Activated CD4-positive, alpha-beta T cell treated with anti-CD3 and anti-CD28 coated beads for 36 hours (primary cell): ENCODE data around the gene NTN1. TPM values are rescaled to one million over a fixed set of nuclear protein-coding genes. Genes with fewer than 3 reads are reported as not detected.

ENCODE experiments used
- ATAC-seq: fragments of 200-7000 bp; cut with Tn5 transposase; one replicate; pipeline ENCODE4 v1.10.0; 2021; ENCODE audit warnings: mild to moderate bottlenecking, moderate library complexity
- CTCF ChIA-PET: fragments of 350-600 bp; sonication (Branson Sonifier 250); formaldehyde crosslinking; loops from one replicate; lab custom pipeline; 2021; ENCODE audit warnings: antibody characterized with exemption; lab: Charles Lee
- POLR2A ChIA-PET: fragments of 350-600 bp; sonication (Branson Sonifier 250); formaldehyde crosslinking; loops from one replicate; lab custom pipeline; 2021; ENCODE audit warnings: antibody characterized with exemption, inconsistent platforms; lab: Charles Lee
- DNase-seq: peaks from one replicate; pipeline ENCODE4 v3.0.0-alpha.2; 2020
- H3K27ac Mint-ChIP-seq: one replicate; pipeline ENCODE4 v1.8.0; 2021; ENCODE audit warnings: mixed read lengths
- H3K27me3 Mint-ChIP-seq: one replicate; pipeline ENCODE4 v1.8.0; 2021; ENCODE audit warnings: mixed read lengths
- H3K36me3 Mint-ChIP-seq: one replicate; pipeline ENCODE4 v1.8.0; 2021; ENCODE audit warnings: low read depth, mixed read lengths
- H3K4me1 Mint-ChIP-seq: one replicate; pipeline ENCODE4 v1.8.0; 2021; ENCODE audit warnings: mixed read lengths
- H3K4me3 Mint-ChIP-seq: one replicate; pipeline ENCODE4 v1.8.0; 2021; ENCODE audit warnings: mild to moderate bottlenecking, moderate library complexity, mixed read lengths
- H3K9me3 Mint-ChIP-seq: one replicate; pipeline ENCODE4 v1.8.0; 2021; ENCODE audit warnings: low read depth, mixed read lengths
- intact Hi-C, 2 experiments: fragments of 100-400 bp; cut with DNase I in 1 of 2; cut with micrococcal nuclease in 1 of 2; formaldehyde crosslinking; loops; one replicate each; pipeline versions ENCODE4 v1.14.2 to v1.15.1; 2022 to 2024; cut with DNase I, micrococcal nuclease
- total RNA-seq, 2 experiments: library from RNA; stranded (reverse); gene quantifications; one replicate each; pipeline ENCODE4 v1.2.3, GENCODE V29; 2021

NTN1 gene
- total RNA-seq, 2 experiments from 2014 or later: 0.60 to 0.71 TPM

GRCh38 chr17:9007052-9007714 lies 14.1 kb upstream of the NTN1 start:
- DNase-seq (no peak), ATAC-seq (no peak)
- no peak overlapping the region for H3K27ac Mint-ChIP-seq
- no peaks in the 10 kb centered on the region for H3K9me3 Mint-ChIP-seq
- H3K36me3 Mint-ChIP-seq: no peaks in the 10 kb centered on the region
- POLR2A ChIA-PET: no interaction called here
- H3K4me1 Mint-ChIP-seq: peaks cover 5% of the 10 kb centered on the region
- CTCF ChIA-PET: interaction anchor here (0.6 kb wide), 1 partner anchor 36 kb away, joined by 4 read pairs; no protein-coding TSS in a partner anchor
- intact Hi-C loops: no loop called here
- peaks cover 49% of the 10 kb centered on the region for H3K27me3 Mint-ChIP-seq
- H3K4me3 Mint-ChIP-seq: no peak overlapping the region

- no peak for ATAC-seq
- POLR2A ChIA-PET: no interaction called here
- CTCF ChIA-PET: interaction anchor here (0.7 to 3.5 kb wide), 3 partner anchors 11 to 56 kb away, joined by 3 to 11 read pairs (median 3); no protein-coding TSS in a partner anchor
- no peaks in the 10 kb centered on the region for H3K4me1 Mint-ChIP-seq
- H3K27ac Mint-ChIP-seq: no peak overlapping the region
- no peaks in the 10 kb centered on the region for H3K9me3 Mint-ChIP-seq
- peaks cover 50% of the 10 kb centered on the region for H3K27me3 Mint-ChIP-seq
- DNase-seq: no peak
- intact Hi-C loops: no loop called here
- no peaks in the 10 kb centered on the region for H3K36me3 Mint-ChIP-seq
- no peak overlapping the region for H3K4me3 Mint-ChIP-seq
Observed at GRCh38 chr17:9009096-9009495, 12.2 kb upstream of the NTN1 start.

GRCh38 chr17:9009737-9010136 lies 11.6 kb upstream of the NTN1 start:
- ChIA-PET CTCF (interaction anchor here (0.7 to 3.5 kb wide), 3 partner anchors 10 to 55 kb away, joined by 3 to 11 read pairs (median 3); no protein-coding TSS in a partner anchor), POLR2A (no interaction called here)
- Mint-ChIP-seq H3K36me3 (no peaks in the 10 kb centered on the region), H3K4me1 (no peaks in the 10 kb centered on the region), H3K27ac (no peak overlapping the region), H3K27me3 (peaks cover 48% of the 10 kb centered on the region), H3K9me3 (no peaks in the 10 kb centered on the region), H3K4me3 (no peak overlapping the region)
- intact Hi-C loops: no loop called here
- ATAC-seq: no peak
- DNase-seq: no peak

- ChIA-PET POLR2A (no interaction called here), CTCF (interaction anchor here (0.8 to 3.5 kb wide), 3 partner anchors 9 to 911 kb away, joined by 3 to 11 read pairs (median 3); no protein-coding TSS in a partner anchor)
- DNase-seq: no peak
- ATAC-seq: no peak
- no peak overlapping the region for H3K27ac Mint-ChIP-seq
- H3K36me3 Mint-ChIP-seq: no peaks in the 10 kb centered on the region
- no peaks in the 10 kb centered on the region for H3K4me1 Mint-ChIP-seq
- no peaks in the 10 kb centered on the region for H3K9me3 Mint-ChIP-seq
- peaks cover 39% of the 10 kb centered on the region for H3K27me3 Mint-ChIP-seq
- H3K4me3 Mint-ChIP-seq: no peak overlapping the region
- intact Hi-C loops: no loop called here
Observed at GRCh38 chr17:9011001-9011400, 10.3 kb upstream of the NTN1 start.

- POLR2A ChIA-PET: no interaction called here
- intact Hi-C loops: no loop called here
- H3K27me3 Mint-ChIP-seq: peaks cover 37% of the 10 kb centered on the region
- no peaks in the 10 kb centered on the region for H3K36me3 Mint-ChIP-seq
- H3K4me3 Mint-ChIP-seq: no peak overlapping the region
- H3K27ac Mint-ChIP-seq: no peak overlapping the region
- H3K4me1 Mint-ChIP-seq: no peaks in the 10 kb centered on the region
- no peaks in the 10 kb centered on the region for H3K9me3 Mint-ChIP-seq
- ATAC-seq: no peak
- no peak for DNase-seq
- CTCF ChIA-PET: no interaction called here
Observed at GRCh38 chr17:9016941-9017552, 4.3 kb upstream of the NTN1 start.

GRCh38 chr17:9018726-9019125 lies 2.6 kb upstream of the NTN1 start:
- Mint-ChIP-seq H3K4me1 (peaks cover 6% of the 10 kb centered on the region), H3K9me3 (no peaks in the 10 kb centered on the region), H3K27me3 (peaks cover 34% of the 10 kb centered on the region), H3K27ac (no peak overlapping the region), H3K4me3 (no peak overlapping the region), H3K36me3 (no peaks in the 10 kb centered on the region)
- CTCF ChIA-PET: interaction anchor here (0.8 to 2.5 kb wide), 4 partner anchors 14 to 457 kb away, joined by 3 to 12 read pairs (median 6); no protein-coding TSS in a partner anchor
- ATAC-seq (no peak), DNase-seq (no peak)
- POLR2A ChIA-PET: no interaction called here
- intact Hi-C loops: no loop called here

GRCh38 chr17:9020096-9020823 lies 1.1 kb upstream of the NTN1 start:
- DNase-seq: no peak
- Mint-ChIP-seq H3K36me3 (no peaks in the 10 kb centered on the region), H3K27ac (no peak overlapping the region), H3K4me1 (peaks cover 6% of the 10 kb centered on the region), H3K4me3 (peak overlapping the region; percentile 69), H3K9me3 (no peaks in the 10 kb centered on the region), H3K27me3 (peaks cover 45% of the 10 kb centered on the region)
- ATAC-seq: no peak
- POLR2A ChIA-PET: no interaction called here
- intact Hi-C loops: loop anchor here in 1 of 2 experiments (2.0 kb wide), 1 partner anchor 273 kb away; no protein-coding TSS in a partner anchor
- CTCF ChIA-PET: interaction anchor here (0.9 to 2.5 kb wide), 6 partner anchors 11 to 271 kb away, joined by 3 to 12 read pairs (median 6); no protein-coding TSS in a partner anchor

- Mint-ChIP-seq H3K4me1 (peaks cover 6% of the 10 kb centered on the region), H3K36me3 (no peaks in the 10 kb centered on the region), H3K27ac (no peak overlapping the region), H3K9me3 (no peaks in the 10 kb centered on the region), H3K4me3 (peak overlapping the region; percentile 69), H3K27me3 (peaks cover 44% of the 10 kb centered on the region)
- CTCF ChIA-PET: interaction anchor here (1.5 to 2.5 kb wide), 3 partner anchors 11 to 23 kb away, joined by 7 to 12 read pairs (median 11); no protein-coding TSS in a partner anchor
- intact Hi-C loops: loop anchor here in 1 of 2 experiments (2.0 kb wide), 1 partner anchor 272 kb away; no protein-coding TSS in a partner anchor
- DNase-seq: peak; percentile 9
- POLR2A ChIA-PET: no interaction called here
- no peak for ATAC-seq
Observed at GRCh38 chr17:9020824-9021157, 519 bp upstream of the NTN1 start.

GRCh38 chr17:9021992-9022572 lies 772 bp downstream of the NTN1 start:
- peak; percentile 29 for DNase-seq
- ChIA-PET CTCF (interaction anchor here (0.8 kb wide), 1 partner anchor 498 kb away, joined by 3 read pairs; no protein-coding TSS in a partner anchor), POLR2A (no interaction called here)
- Mint-ChIP-seq H3K4me1 (peaks cover 6% of the 10 kb centered on the region), H3K9me3 (no peaks in the 10 kb centered on the region), H3K36me3 (no peaks in the 10 kb centered on the region), H3K27ac (no peak overlapping the region), H3K27me3 (peaks cover 53% of the 10 kb centered on the region), H3K4me3 (peak overlapping the region; percentile 77)
- no peak for ATAC-seq
- intact Hi-C loops: loop anchor here in 1 of 2 experiments (1.0 to 2.0 kb wide), 2 partner anchors 19 to 271 kb away; no protein-coding TSS in a partner anchor

GRCh38 chr17:9022573-9023391 lies 1.5 kb downstream of the NTN1 start:
- ChIA-PET POLR2A (no interaction called here), CTCF (interaction anchor here (0.7 to 1.3 kb wide), 2 partner anchors 25 to 472 kb away, joined by 5 to 7 read pairs; no protein-coding TSS in a partner anchor)
- H3K4me3 Mint-ChIP-seq: peak overlapping the region; percentile 77
- peaks cover 6% of the 10 kb centered on the region for H3K4me1 Mint-ChIP-seq
- peak; percentile 49 for DNase-seq
- peak overlapping the region; percentile 37 for H3K27ac Mint-ChIP-seq
- no peak for ATAC-seq
- intact Hi-C loops: loop anchor here in 1 of 2 experiments (1.0 kb wide), 1 partner anchor 19 kb away; no protein-coding TSS in a partner anchor
- no peaks in the 10 kb centered on the region for H3K36me3 Mint-ChIP-seq
- peaks cover 56% of the 10 kb centered on the region for H3K27me3 Mint-ChIP-seq
- no peaks in the 10 kb centered on the region for H3K9me3 Mint-ChIP-seq
